Epithelial cell of esophagus (primary cell): Measurements from ENCODE around the gene PRKG1.

ENCODE experiments used
- DNase-seq: peaks from one replicate; pipeline ENCODE4 v3.0.0; 2010; ENCODE audit warnings: low read depth
- H3K4me3 ChIP-seq: 2 replicates; pipeline ENCODE4 v1.5.1; 2011; ENCODE audit warnings: mild to moderate bottlenecking, low read length, control low read depth
- CTCF ChIP-seq: IDR thresholded peaks from 2 replicates; pipeline ENCODE4 v1.5.1; 2011; ENCODE audit warnings: low read depth, mild to moderate bottlenecking, low read length, control low read depth, inconsistent platforms; ENCODE audit not compliant: insufficient read depth; ENCODE audit errors: missing control alignments

The PRKG1 gene

DNA sequence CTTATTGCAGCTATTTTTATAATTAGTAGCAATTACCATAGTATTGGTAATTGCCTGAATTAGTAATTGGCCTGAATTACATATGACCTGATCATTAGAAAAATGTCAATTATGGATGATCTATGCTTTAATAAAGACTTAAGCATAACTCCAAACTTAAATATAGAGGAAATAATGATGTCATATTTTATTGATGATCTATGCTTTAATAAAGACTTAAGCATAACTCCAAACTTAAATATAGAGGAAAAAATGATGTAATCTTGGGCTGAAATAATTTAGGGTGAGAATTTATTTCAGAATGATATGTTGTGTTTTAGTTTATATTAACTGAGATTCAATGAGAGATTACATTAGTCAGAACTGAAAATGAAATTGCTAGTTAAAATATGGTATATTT lies 973.8 kb downstream of the PRKG1 start:
- H3K4me3 ChIP-seq: no peak overlapping the region
- no peak for TF ChIP-seq CTCF
- no peak for DNase-seq

DNA sequence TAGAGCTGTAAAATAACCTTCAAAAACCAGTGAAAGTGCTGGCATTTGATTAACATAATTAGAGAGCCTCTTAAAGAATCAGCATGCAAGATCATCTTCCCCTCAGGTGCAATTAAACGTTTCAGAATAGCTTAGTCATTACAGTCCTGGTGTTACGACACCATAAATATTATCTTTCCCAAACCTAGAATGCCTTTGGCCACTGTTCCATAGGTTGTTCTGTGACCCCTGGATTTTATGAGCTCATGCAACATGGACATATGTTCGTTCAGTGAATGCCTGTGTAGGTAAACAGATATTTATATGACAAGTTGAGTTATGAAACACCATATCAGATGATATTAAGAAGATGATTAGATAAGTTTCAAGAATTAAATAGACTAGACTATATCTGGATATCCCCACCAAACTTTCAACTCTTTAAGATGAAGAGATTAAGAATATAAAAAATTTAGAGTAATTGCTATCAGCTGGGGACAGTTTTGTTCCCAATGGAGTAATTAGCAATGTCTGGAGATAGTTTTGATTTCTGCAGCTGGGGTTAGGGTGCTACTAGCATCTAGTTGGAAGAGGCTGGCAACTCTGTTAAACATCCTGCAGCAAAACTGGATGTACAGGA lies 976.3 kb downstream of the PRKG1 start:
- peak; percentile 14 for DNase-seq
- H3K4me3 ChIP-seq: no peak overlapping the region
- no peak for TF ChIP-seq CTCF

DNA sequence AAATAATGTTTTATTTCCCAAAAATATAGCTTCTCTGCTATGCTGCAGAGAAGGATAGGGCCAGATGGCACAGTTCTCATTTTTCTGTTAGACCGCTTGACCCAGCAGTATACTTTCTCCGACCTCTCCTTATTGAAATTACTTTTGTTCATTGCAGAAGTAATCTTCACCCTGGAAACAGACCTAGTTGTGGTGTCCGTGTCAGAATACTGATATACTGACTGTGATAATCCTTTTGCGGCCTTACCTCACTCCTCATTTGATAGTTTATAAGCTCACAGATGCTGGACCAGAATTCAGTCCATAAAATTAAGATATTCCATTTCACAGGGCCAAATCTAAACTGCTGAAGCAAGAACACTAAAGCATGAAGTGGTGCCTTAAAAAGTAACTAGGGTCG lies 979.2 kb downstream of the PRKG1 start:
- no peak for DNase-seq
- no peak for TF ChIP-seq CTCF
- H3K4me3 ChIP-seq: no peak overlapping the region

- no peak for DNase-seq
- no peak for TF ChIP-seq CTCF
- H3K4me3 ChIP-seq: no peak overlapping the region
Measured at GRCh38 chr10:52056291-52056690, 982.0 kb downstream of the PRKG1 start.

DNA sequence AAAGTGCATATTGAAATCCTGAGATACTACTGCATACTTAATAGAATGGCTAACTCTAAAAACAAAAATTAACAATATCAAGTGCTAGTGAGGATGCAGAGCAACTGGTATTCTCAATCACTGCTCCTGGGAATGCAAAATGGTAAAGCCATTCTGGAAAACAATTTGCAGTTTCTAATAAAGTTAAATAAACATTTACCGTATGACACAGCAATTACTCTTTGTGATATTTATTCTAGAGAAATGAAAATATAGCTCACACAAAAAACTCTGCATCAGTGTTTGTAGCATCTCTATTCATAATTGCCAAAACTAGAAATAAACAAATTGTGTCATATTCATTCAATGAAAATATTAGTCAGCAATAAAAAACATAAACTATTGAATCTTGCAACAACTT lies 984.8 kb downstream of the PRKG1 start:
- H3K4me3 ChIP-seq: no peak overlapping the region
- TF ChIP-seq CTCF: no peak
- no peak for DNase-seq

GRCh38 chr10:52063159-52063558 lies 988.9 kb downstream of the PRKG1 start:
- DNase-seq: no peak
- no peak for TF ChIP-seq CTCF
- H3K4me3 ChIP-seq: no peak overlapping the region

DNA sequence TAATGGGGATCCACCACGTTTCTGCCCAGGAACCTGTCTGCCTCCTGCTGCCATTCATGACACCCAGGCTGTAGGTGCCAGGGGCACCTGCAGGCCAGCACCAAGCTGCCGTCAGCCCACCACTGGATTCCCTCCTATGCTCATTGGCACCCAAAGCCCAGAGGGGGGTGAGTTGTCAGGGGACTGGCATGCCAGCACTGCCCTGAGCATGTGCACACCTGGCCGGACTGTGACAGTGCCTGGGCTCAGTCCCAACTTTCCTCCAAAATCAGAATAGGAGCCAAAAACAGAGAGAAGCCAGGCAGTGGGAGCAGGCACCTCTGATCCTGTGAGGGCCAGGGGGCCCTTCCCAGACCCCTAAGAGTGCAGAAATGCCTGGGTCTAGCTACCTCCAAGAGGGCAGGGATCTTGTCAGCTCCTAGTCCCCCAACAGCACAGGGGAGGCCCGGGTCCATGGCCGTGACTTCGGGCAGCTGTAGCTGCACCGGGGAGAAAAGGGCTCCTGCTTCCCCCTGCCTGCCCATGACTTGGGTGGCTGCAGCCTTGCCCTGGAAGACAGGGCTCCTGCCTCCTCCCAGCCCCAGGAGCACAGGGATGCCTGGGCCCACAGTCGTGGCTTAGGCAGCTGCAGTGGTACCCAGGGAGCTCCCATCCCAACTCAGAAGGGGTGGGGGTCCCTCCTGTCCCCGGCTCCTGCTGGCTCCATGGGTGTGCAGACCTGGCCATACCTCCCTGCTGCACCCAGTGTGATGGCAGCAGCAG lies 990.0 kb downstream of the PRKG1 start:
- no peak overlapping the region for H3K4me3 ChIP-seq
- DNase-seq: no peak
- no peak for TF ChIP-seq CTCF
